GM23248 (cell line): ENCODE measurements around the gene CNTNAP5.

ENCODE experiments used
- EZH2 ChIP-seq: fragments of 200-600 bp; sonication (generic); IDR thresholded peaks from 2 replicates; pipeline ENCODE4 v1.6.1; 2018; ENCODE audit warnings: antibody characterized with exemption, mild to moderate bottlenecking; ENCODE audit not compliant: insufficient read depth, poor library complexity, severe bottlenecking
- EZH2phosphoT487 ChIP-seq: fragments of 200-600 bp; sonication (generic); IDR thresholded peaks from 2 replicates; pipeline ENCODE4 v1.6.1; 2018; ENCODE audit warnings: antibody characterized with exemption, moderate library complexity, mild to moderate bottlenecking, low read depth; ENCODE audit not compliant: insufficient read depth

DNA sequence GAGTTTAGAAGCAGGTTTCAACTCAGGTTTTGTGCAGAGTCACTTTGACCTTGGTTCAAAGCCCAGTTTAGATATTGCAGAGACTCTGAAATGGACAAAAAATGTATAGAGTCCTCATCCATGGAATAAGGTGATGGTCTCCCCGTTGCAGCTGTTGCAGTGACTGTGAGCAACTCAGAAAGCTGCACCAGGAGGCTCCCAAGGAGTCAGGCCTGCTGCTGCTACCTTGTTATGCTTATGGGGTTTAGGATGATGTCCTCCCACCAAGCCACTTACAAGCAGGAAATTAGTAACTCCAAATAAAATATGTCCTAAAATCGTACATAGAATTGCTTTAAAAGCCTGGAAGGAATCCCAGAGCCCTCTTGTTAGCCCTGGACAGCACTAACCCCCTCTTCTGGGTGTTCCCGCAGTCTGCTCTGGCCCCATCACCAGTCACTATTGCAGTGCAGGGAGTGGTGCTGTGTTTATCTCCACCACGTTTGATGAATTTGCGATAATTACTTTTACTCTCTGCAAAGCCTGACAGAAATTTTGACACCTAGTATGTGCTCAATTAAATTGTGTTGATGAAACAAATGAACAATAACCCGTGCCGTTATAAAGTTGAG, 189.0 kb downstream of the CNTNAP5 start:
- TF ChIP-seq EZH2 = no peak
- TF ChIP-seq EZH2phosphoT487 = no peak
